H9 (cell line): ENCODE results near the gene EOMES. TPM values are rescaled to one million over a fixed set of nuclear protein-coding genes. Genes with fewer than 3 reads are reported as not detected.

ENCODE experiments used
- DNase-seq: peaks from one replicate; pipeline ENCODE4 v3.0.0-alpha.2; 2017
- H2AFZ ChIP-seq: one replicate; pipeline ENCODE4 v1.6.1; 2013; ENCODE audit warnings: mild to moderate bottlenecking, low read length, control low read depth, moderate library complexity
- H2AK5ac ChIP-seq: 2 replicates; pipeline ENCODE4 v1.6.1; 2013; ENCODE audit warnings: low read length, control low read depth, mixed read lengths; ENCODE audit not compliant: insufficient read length
- H2BK120ac ChIP-seq: one replicate; pipeline ENCODE4 v1.6.1; 2013; ENCODE audit warnings: low read depth, mild to moderate bottlenecking, low read length, control low read depth, inconsistent platforms; ENCODE audit not compliant: poor library complexity, severe bottlenecking
- H2BK12ac ChIP-seq: 2 replicates; pipeline ENCODE4 v1.6.1; 2013; ENCODE audit warnings: low read length, control low read depth, mixed read lengths, low read depth; ENCODE audit not compliant: insufficient read length
- H2BK15ac ChIP-seq: 2 replicates; pipeline ENCODE4 v1.6.1; 2013; ENCODE audit warnings: low read depth, low read length, control low read depth
- H2BK20ac ChIP-seq: one replicate; pipeline ENCODE4 v1.6.1; 2013; ENCODE audit warnings: low read depth, mild to moderate bottlenecking, low read length, control low read depth, inconsistent platforms; ENCODE audit not compliant: poor library complexity, severe bottlenecking
- H2BK5ac ChIP-seq: 2 replicates; pipeline ENCODE4 v1.6.1; 2013; ENCODE audit warnings: low read length, control low read depth, mixed read lengths; ENCODE audit not compliant: insufficient read length
- H3K14ac ChIP-seq: 2 replicates; pipeline ENCODE4 v1.6.1; 2013; ENCODE audit warnings: low read length, control low read depth; ENCODE audit not compliant: insufficient read depth
- H3K18ac ChIP-seq: 2 replicates; pipeline ENCODE4 v1.6.1; 2013; ENCODE audit warnings: low read depth, mild to moderate bottlenecking, mixed read lengths, low read length, control low read depth; ENCODE audit not compliant: insufficient read length
- H3K23ac ChIP-seq: 2 replicates; pipeline ENCODE4 v1.6.1; 2013; ENCODE audit warnings: low read length, control low read depth, mixed read lengths, low read depth; ENCODE audit not compliant: insufficient read length
- H3K23me2 ChIP-seq: 2 replicates; pipeline ENCODE4 v1.6.1; 2013; ENCODE audit warnings: low read depth, mild to moderate bottlenecking, mixed read lengths, low read length, control low read depth; ENCODE audit not compliant: insufficient read length, poor library complexity, severe bottlenecking
- H3K27ac ChIP-seq: 2 replicates; pipeline ENCODE4 v1.5.1; 2013; ENCODE audit warnings: low read length, control low read depth, mixed read lengths, low read depth; ENCODE audit not compliant: insufficient read length
- H3K27me3 ChIP-seq: 2 replicates; pipeline ENCODE4 v1.6.1; 2013; ENCODE audit warnings: low read length, control low read depth, inconsistent platforms; ENCODE audit not compliant: insufficient read depth
- H3K4ac ChIP-seq: 2 replicates; pipeline ENCODE4 v1.6.1; 2013; ENCODE audit warnings: low read depth, mild to moderate bottlenecking, control low read depth, inconsistent platforms, low read length, moderate library complexity
- H3K4me1 ChIP-seq: 2 replicates; pipeline ENCODE4 v1.6.1; 2013; ENCODE audit warnings: low read length, control low read depth, inconsistent platforms; ENCODE audit not compliant: insufficient read depth
- H3K4me2 ChIP-seq: 2 replicates; pipeline ENCODE4 v1.6.1; 2013; ENCODE audit warnings: low read length, control low read depth, mixed read lengths; ENCODE audit not compliant: insufficient read length, insufficient read depth
- H3K56ac ChIP-seq: 2 replicates; pipeline ENCODE4 v1.6.1; 2013; ENCODE audit warnings: low read depth, mild to moderate bottlenecking, mixed read lengths, low read length, control low read depth; ENCODE audit not compliant: insufficient read length
- H3K79me1 ChIP-seq: 2 replicates; pipeline ENCODE4 v1.6.1; 2013; ENCODE audit warnings: low read depth, mild to moderate bottlenecking, moderate library complexity, low read length, control low read depth, inconsistent platforms; ENCODE audit not compliant: insufficient read depth, poor library complexity, severe bottlenecking
- H3K79me2 ChIP-seq: 2 replicates; pipeline ENCODE4 v1.6.1; 2013; ENCODE audit warnings: low read length, control low read depth, inconsistent platforms; ENCODE audit not compliant: insufficient read depth
- H3K9ac ChIP-seq: 2 replicates; pipeline ENCODE4 v1.6.1; 2013; ENCODE audit warnings: low read length, control low read depth, mixed read lengths; ENCODE audit not compliant: insufficient read length; ENCODE audit errors: extremely low read depth
- H3K9me3 ChIP-seq: one replicate; pipeline ENCODE4 v1.6.1; 2013; ENCODE audit warnings: low read depth, low read length, inconsistent platforms; ENCODE audit not compliant: control insufficient read depth
- H3T11ph ChIP-seq: one replicate; pipeline ENCODE4 v1.6.1; 2013; ENCODE audit warnings: mild to moderate bottlenecking, low read length, control low read depth, inconsistent platforms
- H4K20me1 ChIP-seq: one replicate; pipeline ENCODE4 v1.6.1; 2013; ENCODE audit not compliant: control insufficient read depth, insufficient read length, insufficient read depth
- H4K5ac ChIP-seq: 2 replicates; pipeline ENCODE4 v1.6.1; 2013; ENCODE audit warnings: low read depth, mild to moderate bottlenecking, mixed read lengths, low read length, control low read depth; ENCODE audit not compliant: insufficient read length
- H4K8ac ChIP-seq: replicated peaks from 2 replicates; pipeline ENCODE4 v1.6.1; 2013; ENCODE audit warnings: low read length, control low read depth, mixed read lengths, low read depth; ENCODE audit not compliant: insufficient read length
- H4K91ac ChIP-seq: 2 replicates; pipeline ENCODE4 v1.6.1; 2013; ENCODE audit warnings: low read depth, mild to moderate bottlenecking, moderate library complexity, mixed read lengths, low read length, control low read depth; ENCODE audit not compliant: insufficient read length
- H3K27ac Mint-ChIP-seq, 3 experiments: 2 replicates in 2 of 3; 3 replicates in 1 of 3; pipeline ENCODE4 v1.8.0; 2020 to 2021; ENCODE audit warnings: mixed read lengths in 3 of 3, mild to moderate bottlenecking in 1 of 3, moderate library complexity in 1 of 3
- H3K27me3 Mint-ChIP-seq: 2 replicates; pipeline ENCODE4 v1.8.0; 2021; ENCODE audit warnings: low read depth, mild to moderate bottlenecking, moderate library complexity, mixed read lengths
- H3K36me3 Mint-ChIP-seq, 3 experiments: 2 replicates in 2 of 3; 3 replicates in 1 of 3; pipeline ENCODE4 v1.8.0; 2020 to 2021; ENCODE audit warnings: low read depth in 3 of 3, mixed read lengths in 3 of 3; ENCODE audit not compliant: insufficient read depth in 1 of 3
- H3K4me1 Mint-ChIP-seq, 2 experiments: 2 replicates each; pipeline ENCODE4 v1.8.0; 2020; ENCODE audit warnings: mixed read lengths in 2 of 2
- H3K4me3 Mint-ChIP-seq, 2 experiments: 2 replicates in 1 of 2; 3 replicates in 1 of 2; pipeline ENCODE4 v1.8.0; 2020 to 2021; ENCODE audit warnings: mild to moderate bottlenecking in 2 of 2, mixed read lengths in 2 of 2, moderate library complexity in 1 of 2
- H3K9me3 Mint-ChIP-seq, 2 experiments: 2 replicates in 1 of 2; 3 replicates in 1 of 2; pipeline ENCODE4 v1.8.0; 2020; ENCODE audit warnings: mild to moderate bottlenecking in 2 of 2, mixed read lengths in 2 of 2, moderate library complexity in 1 of 2
- CTCF ChIP-seq: fragments of 200-600 bp; sonication (generic); conservative IDR thresholded peaks from 3 replicates; pipeline ENCODE4 v1.8.0; 2021; ENCODE audit warnings: antibody characterized with exemption, mild to moderate bottlenecking
- WGBS: extraction: QIAGEN DNeasy Blood & Tissue Kit; methylation state at CpG from one replicate; pipeline ENCODE4 v1.1.7; 2013; ENCODE audit warnings: missing lambda C conversion rate, low lambda C conversion rate, mixed read lengths; ENCODE audit not compliant: insufficient read length; ENCODE audit errors: extremely low coverage; 5-methylcytosine and 5-hydroxymethylcytosine counted together
- total RNA-seq: library from RNA; stranded (reverse); gene quantifications from 2 replicates; pipeline ENCODE4 v1.2.1, GENCODE V29; 2021

The EOMES gene
- total RNA-seq, 1 experiment from 2014 or later = 1.7 TPM

- no peaks in the 10 kb centered on the region for H3K9me3 Mint-ChIP-seq
- H3K27ac Mint-ChIP-seq = no peak overlapping the region
- Histone ChIP-seq H2BK12ac (no peak overlapping the region), H4K91ac (no peak overlapping the region), H2BK15ac (no peak overlapping the region), H3K23ac (no peak overlapping the region), H3K18ac (no peak overlapping the region), H3K79me2 (no peaks in the 10 kb centered on the region), H3K27me3 (no peaks in the 10 kb centered on the region), H2AFZ (no peak overlapping the region), H2BK120ac (no peak overlapping the region), H3K27ac (no peak overlapping the region), H3K23me2 (no peaks in the 10 kb centered on the region), H4K20me1 (no peaks in the 10 kb centered on the region), H3K79me1 (no peaks in the 10 kb centered on the region), H3T11ph (no peak overlapping the region), H2BK5ac (no peak overlapping the region), H3K14ac (no peak overlapping the region), H3K56ac (no peak overlapping the region), H2BK20ac (no peak overlapping the region), H3K4me2 (no peak overlapping the region), H3K9ac (no peak overlapping the region), H4K8ac (no peak overlapping the region), H3K9me3 (no peaks in the 10 kb centered on the region), H2AK5ac (no peak overlapping the region), H4K5ac (no peak overlapping the region), H3K4ac (no peak overlapping the region), H3K4me1 (peaks cover 2% of the 10 kb centered on the region; the same call in 1 of the 2 replicates)
- peaks cover 29 to 40% of the 10 kb centered on the region in 2 experiments for H3K4me1 Mint-ChIP-seq
- WGBS = no CpG with 5 or more reads among the region's 2 CpGs
- H3K4me3 Mint-ChIP-seq = no peak overlapping the region
- no peaks in the 10 kb centered on the region for H3K36me3 Mint-ChIP-seq
- no peak for DNase-seq
- H3K27me3 Mint-ChIP-seq = no peaks in the 10 kb centered on the region
- no peak for TF ChIP-seq CTCF
Observed at GRCh38 chr3:27669591-27669990, 52.5 kb downstream of the EOMES start.
